ENCODE results near the gene ARHGEF11. TPM values are rescaled to one million over a fixed set of nuclear protein-coding genes. Genes with fewer than 3 reads are reported as not detected.

The ARHGEF11 gene
- total RNA-seq, 3 donors from 2014 or later = 1.4 to 1.8 (median 1.7) TPM

GRCh38 chr1:157034137-157034800 lies 11.3 kb downstream of the ARHGEF11 start:
- ATAC-seq (no peak), DNase-seq (no peak)
- H3K27me3 Mint-ChIP-seq (ENCODE audit: low read depth) = peaks cover 21% of the 10 kb centered on the region
- H3K9me3 Mint-ChIP-seq = no peaks in the 10 kb centered on the region
- no peaks in the 10 kb centered on the region for H3K4me1 Mint-ChIP-seq (ENCODE audit: low read depth)
- H3K4me3 Mint-ChIP-seq = no peak overlapping the region
- no peaks in the 10 kb centered on the region for H3K36me3 Mint-ChIP-seq (ENCODE audit: insufficient read depth)

GRCh38 chr1:157033357-157033876 lies 12.1 kb downstream of the ARHGEF11 start:
- Mint-ChIP-seq H3K4me1 (ENCODE audit: low read depth) (no peaks in the 10 kb centered on the region), H3K27me3 (ENCODE audit: low read depth) (peaks cover 18% of the 10 kb centered on the region), H3K4me3 (no peak overlapping the region), H3K36me3 (ENCODE audit: insufficient read depth) (no peaks in the 10 kb centered on the region), H3K9me3 (no peaks in the 10 kb centered on the region)
- no peak for DNase-seq
- ATAC-seq = no peak

- no peak for DNase-seq
- no peak for ATAC-seq
- no peaks in the 10 kb centered on the region for H3K36me3 Mint-ChIP-seq (ENCODE audit: insufficient read depth)
- no peaks in the 10 kb centered on the region for H3K9me3 Mint-ChIP-seq
- peaks cover 19% of the 10 kb centered on the region for H3K27me3 Mint-ChIP-seq (ENCODE audit: low read depth)
- no peak overlapping the region for H3K4me3 Mint-ChIP-seq
- no peaks in the 10 kb centered on the region for H3K4me1 Mint-ChIP-seq (ENCODE audit: low read depth)
Observed at GRCh38 chr1:157032303-157032702, 13.2 kb downstream of the ARHGEF11 start.

GRCh38 chr1:157030728-157031127 lies 14.8 kb downstream of the ARHGEF11 start:
- ATAC-seq = no peak
- no peaks in the 10 kb centered on the region for H3K4me1 Mint-ChIP-seq (ENCODE audit: low read depth)
- no peaks in the 10 kb centered on the region for H3K36me3 Mint-ChIP-seq (ENCODE audit: insufficient read depth)
- no peak overlapping the region for H3K4me3 Mint-ChIP-seq
- H3K27me3 Mint-ChIP-seq (ENCODE audit: low read depth) = peaks cover 25% of the 10 kb centered on the region
- DNase-seq = no peak
- H3K9me3 Mint-ChIP-seq = no peaks in the 10 kb centered on the region

GRCh38 chr1:157028674-157029073 lies 16.9 kb downstream of the ARHGEF11 start:
- Mint-ChIP-seq H3K27me3 (ENCODE audit: low read depth) (peaks cover 27% of the 10 kb centered on the region), H3K9me3 (no peaks in the 10 kb centered on the region), H3K4me3 (no peak overlapping the region), H3K4me1 (ENCODE audit: low read depth) (no peaks in the 10 kb centered on the region), H3K36me3 (ENCODE audit: insufficient read depth) (no peaks in the 10 kb centered on the region)
- ATAC-seq (no peak), DNase-seq (no peak)

GRCh38 chr1:157025856-157026255 lies 19.7 kb downstream of the ARHGEF11 start:
- ATAC-seq = no peak
- Mint-ChIP-seq H3K27me3 (ENCODE audit: low read depth) (peaks cover 14% of the 10 kb centered on the region), H3K9me3 (peaks cover 11% of the 10 kb centered on the region), H3K4me1 (ENCODE audit: low read depth) (no peaks in the 10 kb centered on the region), H3K36me3 (ENCODE audit: insufficient read depth) (peaks cover 2% of the 10 kb centered on the region), H3K4me3 (no peak overlapping the region)
- DNase-seq = no peak

DNA sequence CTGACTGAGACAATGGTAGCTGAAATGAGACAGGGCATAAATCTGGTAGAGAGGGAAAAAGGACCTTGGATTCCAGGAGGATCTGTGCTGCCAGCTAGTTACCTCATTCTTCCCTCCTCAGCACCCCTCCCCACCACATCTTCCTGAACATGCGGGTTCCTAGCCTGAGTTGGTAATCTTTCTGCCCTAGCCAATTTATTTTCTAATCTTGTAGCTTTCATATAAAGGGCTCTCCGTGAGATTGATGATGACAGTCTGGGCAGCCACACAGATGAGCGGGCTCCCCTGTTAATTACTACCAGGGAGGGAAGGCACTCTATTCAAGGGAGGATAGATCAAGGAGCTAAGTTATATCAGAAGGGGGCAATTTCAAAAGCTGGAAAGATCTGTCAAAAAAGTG lies 20.2 kb downstream of the ARHGEF11 start:
- H3K27me3 Mint-ChIP-seq (ENCODE audit: low read depth) = peaks cover 17% of the 10 kb centered on the region
- no peak for DNase-seq
- H3K4me1 Mint-ChIP-seq (ENCODE audit: low read depth) = no peaks in the 10 kb centered on the region
- H3K4me3 Mint-ChIP-seq = no peak overlapping the region
- no peak for ATAC-seq
- peaks cover 13% of the 10 kb centered on the region for H3K9me3 Mint-ChIP-seq
- peaks cover 2% of the 10 kb centered on the region for H3K36me3 Mint-ChIP-seq (ENCODE audit: insufficient read depth)

GRCh38 chr1:157021688-157022087 lies 23.9 kb downstream of the ARHGEF11 start:
- ATAC-seq = no peak
- Mint-ChIP-seq H3K4me1 (ENCODE audit: low read depth) (no peaks in the 10 kb centered on the region), H3K4me3 (no peak overlapping the region), H3K9me3 (peaks cover 18% of the 10 kb centered on the region), H3K36me3 (ENCODE audit: insufficient read depth) (peaks cover 3% of the 10 kb centered on the region), H3K27me3 (ENCODE audit: low read depth) (peaks cover 21% of the 10 kb centered on the region)
- no peak for DNase-seq

GRCh38 chr1:157019457-157019856 lies 26.1 kb downstream of the ARHGEF11 start:
- Mint-ChIP-seq H3K27me3 (ENCODE audit: low read depth) (peaks cover 15% of the 10 kb centered on the region), H3K9me3 (peaks cover 18% of the 10 kb centered on the region), H3K4me1 (ENCODE audit: low read depth) (no peaks in the 10 kb centered on the region), H3K4me3 (no peak overlapping the region), H3K36me3 (ENCODE audit: insufficient read depth) (peaks cover 3% of the 10 kb centered on the region)
- DNase-seq = no peak
- no peak for ATAC-seq

DNA sequence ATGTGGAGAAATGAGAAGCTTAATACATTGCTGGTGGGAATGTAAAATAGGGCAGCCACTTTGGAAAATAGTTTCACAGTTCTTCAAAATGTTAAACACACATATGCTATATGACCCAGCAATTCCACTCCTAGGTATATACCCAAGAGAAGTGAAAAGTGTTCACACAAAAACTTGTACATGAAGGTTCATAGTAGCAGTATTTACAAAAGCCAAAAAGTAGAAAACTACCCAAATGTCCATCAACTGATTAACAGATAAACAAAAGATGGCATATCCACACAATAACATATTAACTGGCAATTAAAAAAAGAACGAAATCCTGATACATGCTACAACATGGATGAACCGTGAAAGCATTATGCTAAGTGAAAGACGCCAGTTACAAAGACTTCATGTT lies 33.7 kb downstream of the ARHGEF11 start:
- H3K4me3 Mint-ChIP-seq = no peak overlapping the region
- ATAC-seq = no peak
- H3K9me3 Mint-ChIP-seq = no peaks in the 10 kb centered on the region
- no peaks in the 10 kb centered on the region for H3K4me1 Mint-ChIP-seq (ENCODE audit: low read depth)
- peaks cover 18% of the 10 kb centered on the region for H3K27me3 Mint-ChIP-seq (ENCODE audit: low read depth)
- no peak for DNase-seq
- H3K36me3 Mint-ChIP-seq (ENCODE audit: insufficient read depth) = no peaks in the 10 kb centered on the region

- Mint-ChIP-seq H3K27me3 (ENCODE audit: low read depth) (peaks cover 24% of the 10 kb centered on the region), H3K9me3 (no peaks in the 10 kb centered on the region), H3K4me3 (no peak overlapping the region), H3K36me3 (ENCODE audit: insufficient read depth) (no peaks in the 10 kb centered on the region), H3K4me1 (ENCODE audit: low read depth) (no peaks in the 10 kb centered on the region)
- no peak for DNase-seq
- no peak for ATAC-seq
Observed at GRCh38 chr1:157008502-157008901, 37.0 kb downstream of the ARHGEF11 start.

GRCh38 chr1:157007306-157007705 lies 38.2 kb downstream of the ARHGEF11 start:
- ATAC-seq = no peak
- H3K27me3 Mint-ChIP-seq (ENCODE audit: low read depth) = peaks cover 24% of the 10 kb centered on the region
- DNase-seq = no peak
- no peak overlapping the region for H3K4me3 Mint-ChIP-seq
- no peaks in the 10 kb centered on the region for H3K36me3 Mint-ChIP-seq (ENCODE audit: insufficient read depth)
- no peaks in the 10 kb centered on the region for H3K4me1 Mint-ChIP-seq (ENCODE audit: low read depth)
- no peaks in the 10 kb centered on the region for H3K9me3 Mint-ChIP-seq

- Mint-ChIP-seq H3K9me3 (no peaks in the 10 kb centered on the region), H3K27me3 (ENCODE audit: low read depth) (peaks cover 21% of the 10 kb centered on the region), H3K36me3 (ENCODE audit: insufficient read depth) (no peaks in the 10 kb centered on the region), H3K4me1 (ENCODE audit: low read depth) (no peaks in the 10 kb centered on the region), H3K4me3 (no peak overlapping the region)
- ATAC-seq (no peak), DNase-seq (no peak)
Observed at GRCh38 chr1:157006676-157007075, 38.9 kb downstream of the ARHGEF11 start.

DNA sequence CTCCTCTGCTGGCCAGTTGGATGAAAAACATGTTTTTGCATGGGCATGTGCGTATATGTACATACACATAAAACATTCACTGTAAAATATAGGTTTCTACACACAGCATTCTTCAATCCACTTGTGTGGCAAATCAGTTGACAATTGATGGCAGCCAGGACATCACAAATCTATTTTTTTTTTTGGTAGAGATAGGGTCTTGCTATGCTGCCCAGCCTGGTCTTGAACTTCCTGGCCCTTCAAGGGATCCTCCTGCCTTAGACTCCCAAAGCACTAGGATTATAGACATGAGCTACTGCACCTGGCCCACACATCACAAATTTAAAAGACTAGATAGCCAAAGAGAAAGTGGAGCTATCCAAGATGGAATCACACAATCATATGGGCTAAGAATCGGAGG lies 39.6 kb downstream of the ARHGEF11 start:
- Mint-ChIP-seq H3K36me3 (ENCODE audit: insufficient read depth) (no peaks in the 10 kb centered on the region), H3K27me3 (ENCODE audit: low read depth) (peaks cover 21% of the 10 kb centered on the region), H3K4me1 (ENCODE audit: low read depth) (no peaks in the 10 kb centered on the region), H3K4me3 (no peak overlapping the region), H3K9me3 (no peaks in the 10 kb centered on the region)
- no peak for DNase-seq
- no peak for ATAC-seq

- ATAC-seq = no peak
- Mint-ChIP-seq H3K36me3 (ENCODE audit: insufficient read depth) (no peaks in the 10 kb centered on the region), H3K27me3 (ENCODE audit: low read depth) (peaks cover 20% of the 10 kb centered on the region), H3K4me3 (no peak overlapping the region), H3K9me3 (no peaks in the 10 kb centered on the region), H3K4me1 (ENCODE audit: low read depth) (no peaks in the 10 kb centered on the region)
- no peak for DNase-seq
Observed at GRCh38 chr1:157004806-157005205, 40.7 kb downstream of the ARHGEF11 start.
